ENCODE results near the gene TSPAN11.
A peak's percentile ranks its signal among the peaks of the same experiment; 100 is the strongest.

TSPAN11 gene

GRCh38 chr12:31019976-31020375 lies 93.4 kb downstream of the TSPAN11 start:
- Histone ChIP-seq H3K79me1 (ENCODE audit: low read depth, low read length) (no peaks in the 10 kb centered on the region), H2AFZ (ENCODE audit: low read length) (no peak overlapping the region), H2BK120ac (ENCODE audit: low read depth, low read length) (no peak overlapping the region), H3K27me3 (ENCODE audit: control insufficient read depth in 3 of 3, insufficient read depth in 3 of 3, low read depth in 1 of 3, low read length in 3 of 3) (no peaks in the 10 kb centered on the region), H2BK5ac (ENCODE audit: low read length) (no peak overlapping the region), H3K36me3 (replicated peaks in 1 of 2; ENCODE audit: control insufficient read depth in 2 of 2, insufficient read depth in 2 of 2, low read length in 2 of 2) (no peaks in the 10 kb centered on the region), H3K4me1 (ENCODE audit: control insufficient read depth in 2 of 2, insufficient read depth in 1 of 2, low read depth in 1 of 2, low read length in 2 of 2) (peaks cover 0 to 1% of the 10 kb centered on the region in 2 donors), H3K4me2 (ENCODE audit: insufficient read depth, low read length, poor library complexity, severe bottlenecking) (no peak overlapping the region), H3K27ac (replicated peaks; ENCODE audit: low read length) (no peak overlapping the region), H2AK5ac (ENCODE audit: low read depth, low read length) (no peak overlapping the region), H2BK15ac (ENCODE audit: low read length) (no peak overlapping the region), H2BK12ac (ENCODE audit: low read length) (no peak overlapping the region), H4K91ac (ENCODE audit: low read depth, low read length, poor library complexity) (no peak overlapping the region), H4K8ac (ENCODE audit: low read depth, low read length) (no peak overlapping the region), H3K9me3 (replicated peaks in 1 of 2; ENCODE audit: control insufficient read depth in 2 of 2, insufficient read depth in 1 of 2, low read depth in 1 of 2, low read length in 2 of 2) (peaks cover 0 to 3% of the 10 kb centered on the region in 2 donors), H3K18ac (ENCODE audit: low read length) (peak overlapping the region; percentile 42), H3K9ac (ENCODE audit: low read depth, low read length, poor library complexity) (no peak overlapping the region), H3K14ac (ENCODE audit: low read length) (no peak overlapping the region), H3K4me3 (ENCODE audit: low read length in 2 of 2) (no peak overlapping the region), H3K4ac (ENCODE audit: low read length) (no peak overlapping the region), H3K23ac (ENCODE audit: low read depth, low read length, poor library complexity) (no peak overlapping the region)
- WGBS, 2 donors (ENCODE audit: extremely low coverage in 2 of 2, insufficient read length in 2 of 2, insufficient replicate concordance in 1 of 2), result no CpG with 5 or more reads among the region's 14 CpGs
- no peak for DNase-seq (ENCODE audit: low spot score)

GRCh38 chr12:31020385-31021166 lies 94.0 kb downstream of the TSPAN11 start:
- Histone ChIP-seq H4K91ac (ENCODE audit: low read depth, low read length, poor library complexity) (no peak overlapping the region), H3K9me3 (replicated peaks in 1 of 2; ENCODE audit: control insufficient read depth in 2 of 2, insufficient read depth in 1 of 2, low read depth in 1 of 2, low read length in 2 of 2) (peaks cover 0 to 3% of the 10 kb centered on the region in 2 donors), H2BK5ac (ENCODE audit: low read length) (no peak overlapping the region), H3K18ac (ENCODE audit: low read length) (no peak overlapping the region), H2BK12ac (ENCODE audit: low read length) (no peak overlapping the region), H3K4me1 (ENCODE audit: control insufficient read depth in 2 of 2, insufficient read depth in 1 of 2, low read depth in 1 of 2, low read length in 2 of 2) (no peaks in the 10 kb centered on the region), H3K27ac (replicated peaks; ENCODE audit: low read length) (no peak overlapping the region), H3K4ac (ENCODE audit: low read length) (no peak overlapping the region), H2BK120ac (ENCODE audit: low read depth, low read length) (no peak overlapping the region), H3K14ac (ENCODE audit: low read length) (no peak overlapping the region), H3K9ac (ENCODE audit: low read depth, low read length, poor library complexity) (no peak overlapping the region), H2AFZ (ENCODE audit: low read length) (no peak overlapping the region), H3K79me1 (ENCODE audit: low read depth, low read length) (no peaks in the 10 kb centered on the region), H3K4me3 (ENCODE audit: low read length in 2 of 2) (no peak overlapping the region), H3K36me3 (replicated peaks in 1 of 2; ENCODE audit: control insufficient read depth in 2 of 2, insufficient read depth in 2 of 2, low read length in 2 of 2) (no peaks in the 10 kb centered on the region), H3K23ac (ENCODE audit: low read depth, low read length, poor library complexity) (no peak overlapping the region), H3K4me2 (ENCODE audit: insufficient read depth, low read length, poor library complexity, severe bottlenecking) (no peak overlapping the region), H3K27me3 (ENCODE audit: control insufficient read depth in 3 of 3, insufficient read depth in 3 of 3, low read depth in 1 of 3, low read length in 3 of 3) (no peaks in the 10 kb centered on the region), H4K8ac (ENCODE audit: low read depth, low read length) (no peak overlapping the region), H2AK5ac (ENCODE audit: low read depth, low read length) (no peak overlapping the region), H2BK15ac (ENCODE audit: low read length) (no peak overlapping the region)
- no peak for DNase-seq (ENCODE audit: low spot score)
- WGBS, 2 donors (ENCODE audit: extremely low coverage in 2 of 2, insufficient read length in 2 of 2, insufficient replicate concordance in 1 of 2), result no CpG with 5 or more reads among the region's 11 CpGs

- no peak overlapping the region for H3K18ac ChIP-seq (ENCODE audit: low read length)
- peaks cover 0 to 3% of the 10 kb centered on the region in 2 donors for H3K9me3 ChIP-seq (replicated peaks in 1 of 2; ENCODE audit: control insufficient read depth in 2 of 2, insufficient read depth in 1 of 2, low read depth in 1 of 2, low read length in 2 of 2)
- no peak overlapping the region for H3K4me3 ChIP-seq (ENCODE audit: low read length in 2 of 2)
- H3K9ac ChIP-seq (ENCODE audit: low read depth, low read length, poor library complexity), result no peak overlapping the region
- no peak overlapping the region for H2BK120ac ChIP-seq (ENCODE audit: low read depth, low read length)
- H4K91ac ChIP-seq (ENCODE audit: low read depth, low read length, poor library complexity), result no peak overlapping the region
- no CpG with 5 or more reads among the region's 3 CpGs for WGBS, 2 donors (ENCODE audit: extremely low coverage in 2 of 2, insufficient read length in 2 of 2, insufficient replicate concordance in 1 of 2)
- H2AK5ac ChIP-seq (ENCODE audit: low read depth, low read length), result no peak overlapping the region
- H2AFZ ChIP-seq (ENCODE audit: low read length), result no peak overlapping the region
- no peaks in the 10 kb centered on the region for H3K4me1 ChIP-seq (ENCODE audit: control insufficient read depth in 2 of 2, insufficient read depth in 1 of 2, low read depth in 1 of 2, low read length in 2 of 2)
- H3K23ac ChIP-seq (ENCODE audit: low read depth, low read length, poor library complexity), result no peak overlapping the region
- no peak overlapping the region for H2BK12ac ChIP-seq (ENCODE audit: low read length)
- H3K27me3 ChIP-seq (ENCODE audit: control insufficient read depth in 3 of 3, insufficient read depth in 3 of 3, low read depth in 1 of 3, low read length in 3 of 3), result no peaks in the 10 kb centered on the region
- no peak overlapping the region for H3K4me2 ChIP-seq (ENCODE audit: insufficient read depth, low read length, poor library complexity, severe bottlenecking)
- no peak for DNase-seq (ENCODE audit: low spot score)
- no peaks in the 10 kb centered on the region for H3K36me3 ChIP-seq (replicated peaks in 1 of 2; ENCODE audit: control insufficient read depth in 2 of 2, insufficient read depth in 2 of 2, low read length in 2 of 2)
- no peak overlapping the region for H3K27ac ChIP-seq (replicated peaks; ENCODE audit: low read length)
- H3K4ac ChIP-seq (ENCODE audit: low read length), result no peak overlapping the region
- no peak overlapping the region for H4K8ac ChIP-seq (ENCODE audit: low read depth, low read length)
- no peaks in the 10 kb centered on the region for H3K79me1 ChIP-seq (ENCODE audit: low read depth, low read length)
- no peak overlapping the region for H3K14ac ChIP-seq (ENCODE audit: low read length)
- no peak overlapping the region for H2BK5ac ChIP-seq (ENCODE audit: low read length)
- H2BK15ac ChIP-seq (ENCODE audit: low read length), result no peak overlapping the region
Observed at GRCh38 chr12:31021181-31021580, 94.6 kb downstream of the TSPAN11 start.

- Histone ChIP-seq H3K27me3 (ENCODE audit: control insufficient read depth in 3 of 3, insufficient read depth in 3 of 3, low read depth in 1 of 3, low read length in 3 of 3) (no peaks in the 10 kb centered on the region), H2BK15ac (ENCODE audit: low read length) (no peak overlapping the region), H3K4me2 (ENCODE audit: insufficient read depth, low read length, poor library complexity, severe bottlenecking) (no peak overlapping the region), H3K4me3 (ENCODE audit: low read length in 2 of 2) (no peak overlapping the region), H3K23ac (ENCODE audit: low read depth, low read length, poor library complexity) (no peak overlapping the region), H2BK5ac (ENCODE audit: low read length) (no peak overlapping the region), H3K14ac (ENCODE audit: low read length) (no peak overlapping the region), H3K18ac (ENCODE audit: low read length) (no peak overlapping the region), H3K79me1 (ENCODE audit: low read depth, low read length) (no peaks in the 10 kb centered on the region), H3K4me1 (ENCODE audit: control insufficient read depth in 2 of 2, insufficient read depth in 1 of 2, low read depth in 1 of 2, low read length in 2 of 2) (no peaks in the 10 kb centered on the region), H4K91ac (ENCODE audit: low read depth, low read length, poor library complexity) (no peak overlapping the region), H2AFZ (ENCODE audit: low read length) (no peak overlapping the region), H3K27ac (replicated peaks; ENCODE audit: low read length) (no peak overlapping the region), H3K9ac (ENCODE audit: low read depth, low read length, poor library complexity) (no peak overlapping the region), H4K8ac (ENCODE audit: low read depth, low read length) (no peak overlapping the region), H3K9me3 (replicated peaks in 1 of 2; ENCODE audit: control insufficient read depth in 2 of 2, insufficient read depth in 1 of 2, low read depth in 1 of 2, low read length in 2 of 2) (peaks cover 0 to 3% of the 10 kb centered on the region in 2 donors), H3K4ac (ENCODE audit: low read length) (no peak overlapping the region), H2AK5ac (ENCODE audit: low read depth, low read length) (no peak overlapping the region), H2BK12ac (ENCODE audit: low read length) (no peak overlapping the region), H3K36me3 (replicated peaks in 1 of 2; ENCODE audit: control insufficient read depth in 2 of 2, insufficient read depth in 2 of 2, low read length in 2 of 2) (no peaks in the 10 kb centered on the region), H2BK120ac (ENCODE audit: low read depth, low read length) (no peak overlapping the region)
- no CpG with 5 or more reads among the region's 4 CpGs for WGBS, 2 donors (ENCODE audit: extremely low coverage in 2 of 2, insufficient read length in 2 of 2, insufficient replicate concordance in 1 of 2)
- DNase-seq (ENCODE audit: low spot score), result no peak
Observed at GRCh38 chr12:31021809-31022494, 95.4 kb downstream of the TSPAN11 start.

Measured in neuronal stem cell (in vitro differentiated cells).